Keratinocyte (primary cell): ENCODE measurements around the gene GPX4. TPM values are rescaled to one million over a fixed set of nuclear protein-coding genes. Genes with fewer than 3 reads are reported as not detected.

Experiments used
- DNase-seq: peaks from one replicate; pipeline ENCODE4 v3.0.0-alpha.2; 2011; ENCODE audit warnings: low read depth, missing footprints, low spot score
- FAIRE-seq: peaks from 2 replicates; lab custom pipeline; 2011; peaks lifted over from hg19 to GRCh38; lab: Jason Lieb, UNC
- H2AFZ ChIP-seq: 2 replicates; pipeline ENCODE4 v1.6.0; 2012; ENCODE audit warnings: low read length, control low read depth, inconsistent platforms; ENCODE audit not compliant: control insufficient read depth
- H3K27ac ChIP-seq: 2 replicates; pipeline ENCODE4 v1.5.1; 2011; ENCODE audit warnings: low read length; ENCODE audit not compliant: control insufficient read depth, insufficient read depth
- H3K27me3 ChIP-seq: 3 replicates; pipeline ENCODE4 v1.6.0; 2011; ENCODE audit warnings: low read length; ENCODE audit not compliant: control insufficient read depth, insufficient read depth; ENCODE audit errors: extremely low read depth
- H3K36me3 ChIP-seq, 2 experiments: 2 replicates in 1 of 2; 3 replicates in 1 of 2; pipeline ENCODE4 v1.5.1; 2011; ENCODE audit warnings: low read length in 2 of 2, mild to moderate bottlenecking in 1 of 2; ENCODE audit not compliant: control insufficient read depth in 2 of 2, insufficient read depth in 2 of 2; ENCODE audit errors: extremely low read depth in 1 of 2
- H3K4me1 ChIP-seq: 3 replicates; pipeline ENCODE4 v1.5.1; 2011; ENCODE audit warnings: low read length; ENCODE audit not compliant: control insufficient read depth, insufficient read depth; ENCODE audit errors: extremely low read depth
- H3K4me2 ChIP-seq: 3 replicates; pipeline ENCODE4 v1.6.0; 2011; ENCODE audit warnings: low read depth, low read length; ENCODE audit not compliant: control insufficient read depth, insufficient read depth; ENCODE audit errors: extremely low read depth
- H3K4me3 ChIP-seq, 3 experiments: fragments of 200-600 bp in 1 of 3; sonication (generic) in 1 of 3; 2 replicates in 2 of 3; 3 replicates in 1 of 3; pipeline ENCODE4 v1.5.1; 2011 to 2016; ENCODE audit warnings: low read length in 3 of 3, mild to moderate bottlenecking in 3 of 3, control low read depth in 2 of 3, inconsistent platforms in 1 of 3, low read depth in 1 of 3, mixed read lengths in 1 of 3, mixed run types in 1 of 3, moderate library complexity in 1 of 3; ENCODE audit not compliant: control insufficient read depth in 2 of 3, insufficient read depth in 2 of 3; ENCODE audit errors: extremely low read depth in 1 of 3
- H3K79me2 ChIP-seq: 2 replicates; pipeline ENCODE4 v1.6.0; 2012; ENCODE audit warnings: low read length; ENCODE audit not compliant: control insufficient read depth, insufficient read depth
- H3K9ac ChIP-seq: 3 replicates; pipeline ENCODE4 v1.6.0; 2011; ENCODE audit warnings: low read length; ENCODE audit not compliant: control insufficient read depth, insufficient read depth; ENCODE audit errors: extremely low read depth
- H3K9me1 ChIP-seq: 3 replicates; pipeline ENCODE4 v1.6.0; 2011; ENCODE audit warnings: low read length; ENCODE audit not compliant: control insufficient read depth, insufficient read depth; ENCODE audit errors: extremely low read depth
- H3K9me3 ChIP-seq: 2 replicates; pipeline ENCODE4 v1.5.1; 2012; ENCODE audit warnings: low read depth, low read length; ENCODE audit not compliant: control insufficient read depth
- H4K20me1 ChIP-seq: 3 replicates; pipeline ENCODE4 v1.6.0; 2011; ENCODE audit warnings: low read length; ENCODE audit not compliant: control insufficient read depth, insufficient read depth; ENCODE audit errors: extremely low read depth
- CTCF ChIP-seq, 3 experiments: IDR thresholded peaks in 1 of 3; conservative IDR thresholded peaks in 1 of 3; optimal IDR thresholded peaks in 1 of 3; 2 replicates in 2 of 3; 3 replicates in 1 of 3; pipeline versions ENCODE3 to v1.5.1; 2011; ENCODE audit warnings: low read length in 3 of 3, mild to moderate bottlenecking in 3 of 3, moderate library complexity in 2 of 3, control low read depth in 1 of 3, inconsistent platforms in 1 of 3; ENCODE audit not compliant: insufficient read depth in 2 of 3; ENCODE audit errors: extremely low read depth in 1 of 3
- EZH2 ChIP-seq: IDR thresholded peaks from one replicate; pipeline ENCODE4 v1.6.1; 2012; ENCODE audit warnings: inconsistent platforms, mild to moderate bottlenecking, low read length, moderate library complexity
- dilution Hi-C: fragments of 300-500 bp; cut with MboI; formaldehyde crosslinking; loops from one replicate; pipeline ENCODE4 v1.7.0; 2020; ENCODE audit warnings: low sequenced_read_pairs; ENCODE audit not compliant: extremely low pct_ligation_motif_present
- polyA plus RNA-seq, 5 experiments: library from polyadenylated mRNA; depleted of rRNA in 3 of 5; stranded (reverse) in 3 of 5; stranded (forward) in 1 of 5; unstranded in 1 of 5; fragments of >200 nt; gene quantifications; 1 replicate in 1 of 5; 2 replicates in 3 of 5; 3 replicates in 1 of 5; pipeline versions ENCODE4 v1.2.1 to v1.2.3, GENCODE V29; 2011 to 2012; ENCODE audit warnings: missing spikeins in 2 of 5, low read depth in 1 of 5, low replicate concordance in 1 of 5

GPX4 gene
- polyA plus RNA-seq, 1 donor (not counting 4 experiments of a cell fraction or from before 2014, with no cell fraction given): 193 TPM

- Histone ChIP-seq H3K9me3 (no peaks in the 10 kb centered on the region), H2AFZ (no peak overlapping the region), H3K4me1 (no peaks in the 10 kb centered on the region), H3K27ac (no peak overlapping the region), H3K79me2 (peaks cover 10% of the 10 kb centered on the region), H3K4me3 (no peak overlapping the region), H3K9me1 (no peaks in the 10 kb centered on the region), H3K4me2 (no peak overlapping the region), H3K27me3 (no peaks in the 10 kb centered on the region), H3K9ac (no peak overlapping the region), H4K20me1 (peaks cover 4% of the 10 kb centered on the region), H3K36me3 (peaks cover 41 to 55% of the 10 kb centered on the region in 2 experiments)
- TF ChIP-seq CTCF (optimal IDR thresholded peaks at IDR 0.05 in 1 of 3, IDR thresholded peaks at IDR 0.05 in 1 of 3, conservative IDR thresholded peaks at IDR 0.05 in 1 of 3; ENCODE audit: extremely low read depth in 1 of 3, insufficient read depth in 2 of 3, low read length in 3 of 3) (no peak), EZH2 (no peak)
- no peak for FAIRE-seq
- DNase-seq: no peak
- dilution Hi-C loops: no loop called here
These were observed 19.6 kb downstream of the GPX4 start for GRCh38 chr19:1123381-1123780.

DNA sequence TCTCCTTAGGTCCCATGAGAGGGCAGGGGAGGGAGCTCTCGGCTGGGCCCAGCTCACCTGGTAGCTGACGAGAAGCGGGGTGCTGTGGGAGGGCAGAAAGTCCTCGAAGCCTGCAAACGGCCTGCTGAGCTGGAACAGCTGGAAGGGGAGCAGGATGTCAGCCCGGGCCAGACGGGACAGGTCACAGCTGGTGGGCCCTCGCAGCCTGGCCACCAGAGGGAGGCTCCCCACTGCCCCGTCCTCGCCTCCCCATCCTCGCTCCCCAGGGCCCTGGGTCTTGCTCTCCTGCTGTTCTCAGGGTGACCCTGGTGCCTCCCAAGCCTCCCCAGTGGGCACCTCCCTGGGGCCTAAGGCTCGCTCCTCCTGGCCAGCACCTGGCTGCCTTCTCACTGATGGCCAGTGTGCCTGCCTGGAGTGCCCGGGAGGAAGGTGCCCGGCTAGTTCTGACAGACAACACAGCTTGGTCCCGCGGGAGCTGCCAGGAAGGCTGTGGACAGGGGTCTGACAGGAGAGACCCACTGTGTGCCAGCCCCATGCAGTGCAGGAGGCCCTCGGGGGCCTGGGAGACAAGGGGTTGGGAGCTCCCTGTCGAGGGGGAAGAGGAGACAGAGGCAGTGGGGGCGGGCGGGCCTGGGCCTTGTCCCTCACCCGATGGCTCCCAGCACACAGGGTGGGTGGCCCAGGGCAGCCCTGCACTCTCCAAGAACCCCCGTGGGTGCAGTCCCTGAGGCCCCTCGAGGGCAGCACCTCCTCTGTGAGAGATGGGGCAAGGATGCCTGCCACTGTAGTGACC, 20.3 kb downstream of the GPX4 start:
- dilution Hi-C loops: no loop called here
- no peak overlapping the region for H3K9ac ChIP-seq
- no peak overlapping the region for H3K4me3 ChIP-seq
- H2AFZ ChIP-seq: no peak overlapping the region
- peaks cover 14% of the 10 kb centered on the region for H3K79me2 ChIP-seq
- no peak for TF ChIP-seq EZH2
- no peak for TF ChIP-seq CTCF (optimal IDR thresholded peaks at IDR 0.05 in 1 of 3, IDR thresholded peaks at IDR 0.05 in 1 of 3, conservative IDR thresholded peaks at IDR 0.05 in 1 of 3; ENCODE audit: extremely low read depth in 1 of 3, insufficient read depth in 2 of 3, low read length in 3 of 3)
- no peaks in the 10 kb centered on the region for H3K4me1 ChIP-seq
- H3K27me3 ChIP-seq: no peaks in the 10 kb centered on the region
- DNase-seq: no peak
- no peak overlapping the region for H3K4me2 ChIP-seq
- peaks cover 4% of the 10 kb centered on the region for H4K20me1 ChIP-seq
- H3K9me3 ChIP-seq: no peaks in the 10 kb centered on the region
- FAIRE-seq: no peak
- peaks cover 40 to 50% of the 10 kb centered on the region in 2 experiments for H3K36me3 ChIP-seq
- no peak overlapping the region for H3K27ac ChIP-seq
- no peaks in the 10 kb centered on the region for H3K9me1 ChIP-seq
